Right lung (tissue), 10 donors: ENCODE measurements around the gene SLC13A4. TPM values are rescaled to one million over a fixed set of nuclear protein-coding genes. Genes with fewer than 3 reads are reported as not detected.
"Not testable (repeated sequence)": the region's sequence is repeated elsewhere in the genome, so short reads cannot be mapped to it uniquely, and the experiment has no call there.

Experiments used
- DNase-seq, 2 donors: peaks; one replicate each; pipeline ENCODE4 v3.0.0-alpha.2; 2013
- long read RNA-seq, 8 donors: transcript quantifications; one replicate each; lab custom pipeline, GENCODE V29; 2026
- polyA plus RNA-seq, 5 donors: library from polyadenylated mRNA; unstranded; fragments of 120-200 nt; gene quantifications; one replicate each; pipeline versions ENCODE4 v1.2.1 to v1.2.3, GENCODE V29; 2013; ENCODE audit warnings: inconsistent platforms in 1 of 5, low replicate concordance in 1 of 5; ENCODE audit not compliant: insufficient read length in 5 of 5, insufficient read depth in 1 of 5

SLC13A4 gene, protein sequence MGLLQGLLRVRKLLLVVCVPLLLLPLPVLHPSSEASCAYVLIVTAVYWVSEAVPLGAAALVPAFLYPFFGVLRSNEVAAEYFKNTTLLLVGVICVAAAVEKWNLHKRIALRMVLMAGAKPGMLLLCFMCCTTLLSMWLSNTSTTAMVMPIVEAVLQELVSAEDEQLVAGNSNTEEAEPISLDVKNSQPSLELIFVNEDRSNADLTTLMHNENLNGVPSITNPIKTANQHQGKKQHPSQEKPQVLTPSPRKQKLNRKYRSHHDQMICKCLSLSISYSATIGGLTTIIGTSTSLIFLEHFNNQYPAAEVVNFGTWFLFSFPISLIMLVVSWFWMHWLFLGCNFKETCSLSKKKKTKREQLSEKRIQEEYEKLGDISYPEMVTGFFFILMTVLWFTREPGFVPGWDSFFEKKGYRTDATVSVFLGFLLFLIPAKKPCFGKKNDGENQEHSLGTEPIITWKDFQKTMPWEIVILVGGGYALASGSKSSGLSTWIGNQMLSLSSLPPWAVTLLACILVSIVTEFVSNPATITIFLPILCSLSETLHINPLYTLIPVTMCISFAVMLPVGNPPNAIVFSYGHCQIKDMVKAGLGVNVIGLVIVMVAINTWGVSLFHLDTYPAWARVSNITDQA
- 1 to 10 TPM; 3.0 to 5.9 (median 4.9) TPM for polyA plus RNA-seq
- long read RNA-seq, donor 1: 0 reads
- long read RNA-seq, donor 2: 0 reads
- long read RNA-seq, donor 3: 0 reads
- long read RNA-seq, donor 4: 0 reads
- long read RNA-seq, donor 5: 0 reads
- long read RNA-seq, donor 6: 0 reads
- long read RNA-seq, donor 7: 0 reads
- long read RNA-seq, donor 8: 0 reads

DNA sequence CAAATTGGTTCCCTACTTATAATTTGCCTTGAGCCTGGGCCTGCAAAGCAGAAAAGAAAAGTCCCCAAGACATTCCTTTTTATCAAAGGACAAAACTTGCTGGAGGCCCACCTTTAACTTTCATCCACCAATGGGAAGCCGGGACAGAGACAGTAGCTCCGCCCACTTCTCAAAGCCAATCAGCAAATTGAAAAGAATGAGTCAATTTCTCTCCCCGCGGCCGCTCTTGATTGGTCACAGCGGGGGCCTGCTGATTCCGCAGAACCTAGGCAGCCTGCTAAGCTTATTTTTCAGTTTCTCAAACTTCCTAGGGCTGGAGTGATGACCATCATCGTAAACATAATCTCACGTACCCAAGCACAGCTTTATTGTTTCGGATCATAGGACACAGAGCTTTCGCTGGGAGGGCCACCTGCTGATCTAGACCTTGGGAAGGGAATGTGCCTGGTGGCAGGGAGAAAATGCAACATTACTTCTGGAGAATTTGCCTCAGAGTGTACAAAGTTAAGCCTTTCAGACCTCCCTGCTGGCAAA, at the start of gene SLC13A4:
SLC13A4 (minus strand) TSS at position 51 of the 534 bp plus-strand sequence. CDS start 690 bp downstream, outside the sequence.
- DNase-seq: no peak

DNA sequence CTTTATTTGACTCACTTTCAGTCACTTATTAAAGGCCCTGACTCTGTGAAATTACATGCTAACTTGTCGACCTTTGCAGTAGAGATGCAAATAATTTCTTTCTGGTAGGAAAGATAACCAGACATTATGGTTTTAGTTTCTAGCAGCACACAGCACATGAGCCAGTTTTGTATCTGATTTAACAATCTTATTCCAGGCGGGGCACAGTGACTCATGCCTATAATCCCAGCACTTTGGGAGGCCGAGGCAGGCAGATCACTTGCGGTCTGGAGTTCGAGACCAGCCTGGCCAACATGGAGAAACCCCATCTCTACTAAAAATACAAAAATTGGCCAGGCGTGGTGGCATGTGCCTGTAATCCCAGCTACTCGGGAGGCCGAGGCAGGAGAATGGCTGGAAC, 47.9 kb upstream of the SLC13A4 start:
- DNase-seq: not testable (repeated sequence)

DNA sequence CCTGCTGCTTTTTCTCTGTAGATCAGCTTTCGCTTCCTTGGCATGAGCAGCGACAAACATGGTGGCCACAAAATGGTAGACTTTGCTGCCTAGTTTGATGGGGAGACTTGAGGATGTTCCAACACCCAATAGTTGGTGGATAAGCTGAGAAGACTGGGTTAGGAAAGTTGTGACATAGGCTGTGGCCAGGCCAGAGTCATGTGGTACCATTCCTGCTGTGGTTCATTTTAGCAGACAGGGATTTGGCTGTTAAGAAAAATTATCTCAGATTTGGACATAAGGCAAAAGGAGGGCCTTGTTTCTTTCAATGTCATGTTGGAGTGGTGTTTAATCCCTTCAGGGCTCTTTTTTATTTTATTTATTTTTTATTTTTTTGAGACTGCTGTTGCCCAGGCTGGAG, 47.2 kb upstream of the SLC13A4 start:
- DNase-seq: no peak

DNA sequence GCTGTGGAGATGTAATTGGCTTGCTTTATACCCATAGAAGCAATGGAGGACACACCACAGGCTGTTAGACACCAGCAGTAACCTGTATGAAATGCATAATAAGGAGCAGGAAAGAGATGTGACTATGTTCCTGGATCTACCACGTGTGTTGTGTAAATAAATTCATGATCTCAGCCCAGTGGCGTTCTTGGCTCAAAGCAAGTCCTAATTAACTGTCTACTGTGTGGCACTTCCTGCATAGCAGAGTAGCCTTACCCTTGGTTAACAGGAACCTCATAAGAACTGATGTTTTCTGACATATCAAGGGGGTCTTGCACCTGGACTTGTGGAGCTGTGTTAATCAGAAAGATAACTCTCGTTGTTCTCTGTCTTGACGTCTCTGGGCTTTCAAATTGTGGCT, 46.3 kb upstream of the SLC13A4 start:
- peak in 1 of 2 donors; percentile 40 for DNase-seq

DNA sequence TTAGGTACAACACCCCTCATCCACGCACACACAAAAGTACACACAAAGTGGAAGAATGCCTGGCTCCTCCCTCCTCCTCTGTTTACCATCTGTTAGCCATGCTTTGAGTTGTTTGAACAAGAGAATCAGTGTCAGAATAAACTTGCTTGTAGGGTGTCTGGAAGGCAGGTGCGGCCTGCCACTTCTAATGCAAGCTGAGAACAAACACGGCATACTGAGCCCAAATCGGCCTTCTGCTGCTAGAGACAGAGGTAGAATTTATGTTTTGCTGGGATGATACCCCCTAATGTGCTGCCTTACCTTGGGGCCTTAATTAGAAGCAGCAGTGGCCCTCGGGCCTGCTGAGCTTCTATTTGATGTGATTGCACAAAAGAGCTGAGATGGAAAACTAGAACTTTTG, 45.5 kb upstream of the SLC13A4 start:
- DNase-seq: no peak

DNA sequence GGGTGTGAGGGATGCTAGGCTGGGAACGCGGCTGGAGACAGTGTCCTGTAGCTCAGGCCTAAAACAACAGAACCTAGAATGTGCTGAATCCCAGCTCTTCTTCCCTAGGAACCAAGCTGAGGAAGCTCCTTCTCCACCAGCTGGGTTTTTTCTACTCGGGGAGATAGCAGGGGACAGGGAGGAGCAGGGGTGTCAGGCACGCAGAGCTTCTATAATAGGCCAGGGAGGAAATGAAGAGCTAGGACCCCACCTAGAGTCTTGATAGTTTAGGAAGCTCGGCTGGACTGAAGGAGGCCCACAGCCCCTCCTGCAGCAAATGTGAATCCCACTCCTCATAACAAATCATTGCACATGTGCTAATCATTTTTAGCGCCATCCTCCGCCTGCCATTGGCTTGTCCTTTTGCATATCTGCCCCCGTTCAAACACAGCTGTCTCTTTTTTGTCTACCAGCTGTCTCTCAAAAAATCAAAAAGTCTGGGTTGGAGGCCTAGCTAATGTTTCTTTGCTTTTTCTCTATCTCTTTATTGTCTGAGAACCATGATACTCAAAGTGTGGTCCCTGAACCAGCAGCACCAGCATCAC, 44.7 kb upstream of the SLC13A4 start:
- DNase-seq: no peak

DNA sequence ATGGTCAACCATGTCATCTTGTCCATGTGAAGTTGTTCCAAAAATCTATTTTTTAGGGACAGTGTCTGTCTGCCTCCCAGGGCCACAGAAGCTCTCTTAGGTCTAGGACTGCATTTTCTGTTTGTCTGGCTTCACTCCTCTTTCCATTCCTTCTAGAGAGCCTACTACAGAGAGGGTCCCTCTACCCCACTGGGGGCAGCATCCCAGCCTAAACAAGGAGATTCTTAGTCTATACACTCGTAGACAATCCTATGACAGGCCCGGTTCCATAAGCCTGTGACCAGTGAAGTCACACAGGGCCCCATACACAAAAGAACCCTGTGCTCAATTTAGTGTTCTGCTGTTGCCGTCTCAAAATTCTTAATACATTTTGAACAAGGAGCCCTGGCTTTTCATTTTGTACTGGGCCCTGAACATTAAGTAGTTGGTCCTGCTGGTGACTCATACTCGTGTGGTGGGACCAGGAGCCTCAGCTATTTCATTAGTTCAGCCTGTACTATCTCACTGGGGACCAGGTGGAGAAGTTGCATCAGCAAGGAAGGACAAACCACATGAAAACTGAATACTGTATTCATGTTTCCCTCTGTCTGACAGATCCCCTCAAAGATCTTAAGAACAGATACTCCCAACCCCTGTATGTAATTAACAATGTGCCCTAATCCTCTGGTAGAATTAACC, 44.1 kb upstream of the SLC13A4 start:
- DNase-seq: no peak

DNA sequence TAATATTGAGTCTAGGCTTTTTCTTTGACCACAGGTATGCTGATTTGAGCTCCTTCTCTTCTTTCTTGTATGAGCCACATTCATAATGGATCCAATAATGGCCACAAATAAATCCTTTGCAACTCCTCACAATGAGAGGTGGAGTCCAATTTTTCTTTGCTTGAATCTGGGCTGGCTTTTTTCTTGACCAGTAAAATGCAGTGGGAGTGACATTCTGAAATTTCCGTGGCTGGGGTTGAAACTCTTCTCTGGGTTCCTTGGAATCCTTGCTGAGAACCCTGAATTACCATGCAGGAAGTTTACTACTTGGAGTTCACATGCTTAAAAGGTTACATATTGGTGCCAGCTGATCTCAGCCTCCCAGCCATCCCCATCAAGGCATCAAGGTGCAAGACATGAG, 43.1 kb upstream of the SLC13A4 start:
- no peak for DNase-seq

DNA sequence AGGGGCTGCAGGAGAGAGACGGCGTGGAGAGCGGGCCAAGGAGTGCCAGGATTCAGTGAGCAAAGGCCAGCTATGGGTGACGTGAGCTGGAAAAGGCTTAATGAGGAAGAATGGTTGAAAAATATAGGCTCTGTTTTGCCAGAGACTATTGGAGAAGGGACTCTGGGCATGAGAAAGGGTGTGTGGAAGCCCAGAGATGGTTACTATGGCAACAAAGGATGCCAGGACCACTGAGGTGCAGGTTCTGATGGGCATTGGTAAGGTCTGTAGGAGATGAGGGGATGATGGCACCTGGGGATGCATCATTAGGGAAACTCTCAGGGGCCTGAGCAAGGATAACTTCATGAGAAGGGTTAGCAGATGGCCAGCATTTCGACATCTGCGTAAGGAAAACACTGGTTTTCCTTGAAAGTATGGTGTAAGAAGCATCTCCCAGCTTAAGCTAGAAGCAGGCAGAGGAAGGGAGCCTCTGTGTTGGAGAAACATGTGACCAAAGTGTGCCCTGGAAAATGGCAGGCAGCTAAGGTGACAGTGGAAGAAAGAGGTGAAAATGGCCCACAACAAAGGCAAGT, 42.2 kb upstream of the SLC13A4 start:
- DNase-seq: no peak

DNA sequence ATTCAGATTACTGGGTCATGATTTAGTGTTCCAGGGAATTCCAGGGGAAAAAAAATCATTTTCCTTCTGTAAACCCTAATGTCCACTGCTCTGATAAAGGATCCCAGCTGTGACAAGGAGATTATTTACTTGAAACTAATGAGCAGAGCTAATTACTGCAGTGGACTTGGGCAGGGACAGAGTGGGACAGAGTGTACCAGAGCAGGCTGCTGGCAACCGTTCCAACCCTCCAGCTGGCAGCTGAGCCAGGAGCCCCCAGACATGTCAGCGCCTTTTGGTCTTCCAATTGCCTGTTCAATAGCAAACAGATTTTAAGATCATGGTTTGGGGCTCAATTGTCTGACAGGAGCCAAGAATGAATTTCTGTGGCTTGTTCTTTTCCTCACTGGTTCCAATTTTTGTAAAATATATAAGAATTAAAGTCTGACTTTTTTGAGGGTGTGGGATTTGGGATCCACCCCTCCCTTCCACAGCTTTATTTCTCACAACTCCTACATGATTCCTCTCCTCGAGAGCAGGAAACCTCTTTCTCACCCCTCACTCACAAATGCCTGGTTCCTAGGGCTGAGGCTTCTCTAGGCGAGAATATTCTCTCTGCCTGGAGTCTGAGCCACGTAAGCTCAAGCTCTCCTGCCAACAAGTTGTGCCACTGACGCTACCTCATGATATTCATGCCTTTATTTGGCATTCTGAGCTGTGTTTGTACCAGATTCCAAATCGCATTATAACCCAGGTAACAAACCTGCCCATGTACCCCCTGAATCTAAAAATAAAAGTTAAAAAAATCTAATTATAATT, 41.2 kb upstream of the SLC13A4 start:
- DNase-seq: no peak

DNA sequence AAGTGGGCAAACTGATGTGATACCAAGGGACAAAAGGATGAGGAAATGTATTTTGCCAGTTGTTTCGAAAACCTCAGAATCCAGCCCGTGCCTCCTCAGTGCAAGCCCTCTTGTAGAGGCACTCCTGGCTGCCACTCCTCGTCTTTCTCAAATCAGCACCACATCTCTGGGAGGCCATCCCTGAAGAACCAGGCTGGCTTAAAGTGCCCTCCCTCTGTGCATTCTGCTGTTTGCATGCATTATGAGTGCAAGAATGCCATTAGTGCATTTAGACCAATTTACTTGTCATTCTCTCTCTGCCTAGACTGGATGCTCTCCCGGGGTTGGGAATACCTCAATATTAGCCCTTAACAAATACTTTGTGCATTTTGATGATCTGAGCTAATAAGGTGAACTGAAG, 40.5 kb upstream of the SLC13A4 start:
- no peak for DNase-seq

DNA sequence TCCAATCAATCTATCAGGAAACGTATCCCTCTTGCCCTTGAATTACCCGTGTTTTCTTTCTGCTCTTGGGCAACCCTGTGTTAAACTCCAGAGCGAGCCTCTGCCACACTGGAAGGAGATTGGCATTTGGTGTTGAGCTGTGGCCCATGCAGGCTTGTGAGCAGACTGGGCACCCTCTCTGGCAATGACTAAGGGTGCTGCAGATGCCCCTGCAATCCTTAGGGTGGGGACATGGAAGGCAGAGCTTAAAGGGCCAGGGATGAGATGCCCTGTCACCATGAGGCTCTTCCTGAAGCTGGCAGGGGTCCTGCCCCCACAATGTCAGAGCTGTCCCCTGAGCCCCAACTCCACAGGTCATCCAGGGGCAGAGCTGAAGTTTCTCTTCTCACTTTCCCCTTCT, 40.1 kb upstream of the SLC13A4 start:
- DNase-seq: no peak

DNA sequence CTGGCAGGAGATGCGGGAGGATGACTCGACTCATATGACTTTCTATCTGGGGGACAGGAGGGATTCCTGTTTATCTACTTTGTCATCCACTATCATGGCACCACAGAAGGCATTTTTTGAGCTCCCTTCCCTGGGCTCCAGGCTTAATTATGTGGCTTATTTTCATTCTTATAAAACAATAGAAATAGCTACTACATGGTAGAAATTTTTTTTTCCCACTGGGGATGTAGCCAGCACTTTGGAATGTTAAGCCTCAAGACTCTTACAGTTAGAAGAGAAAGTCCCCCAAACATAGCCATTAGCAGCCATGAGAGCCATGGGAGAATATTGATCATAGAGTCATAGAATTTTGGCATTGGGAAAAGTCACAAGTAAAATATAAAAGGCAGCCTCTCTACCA, 35.3 kb upstream of the SLC13A4 start:
- DNase-seq: no peak

DNA sequence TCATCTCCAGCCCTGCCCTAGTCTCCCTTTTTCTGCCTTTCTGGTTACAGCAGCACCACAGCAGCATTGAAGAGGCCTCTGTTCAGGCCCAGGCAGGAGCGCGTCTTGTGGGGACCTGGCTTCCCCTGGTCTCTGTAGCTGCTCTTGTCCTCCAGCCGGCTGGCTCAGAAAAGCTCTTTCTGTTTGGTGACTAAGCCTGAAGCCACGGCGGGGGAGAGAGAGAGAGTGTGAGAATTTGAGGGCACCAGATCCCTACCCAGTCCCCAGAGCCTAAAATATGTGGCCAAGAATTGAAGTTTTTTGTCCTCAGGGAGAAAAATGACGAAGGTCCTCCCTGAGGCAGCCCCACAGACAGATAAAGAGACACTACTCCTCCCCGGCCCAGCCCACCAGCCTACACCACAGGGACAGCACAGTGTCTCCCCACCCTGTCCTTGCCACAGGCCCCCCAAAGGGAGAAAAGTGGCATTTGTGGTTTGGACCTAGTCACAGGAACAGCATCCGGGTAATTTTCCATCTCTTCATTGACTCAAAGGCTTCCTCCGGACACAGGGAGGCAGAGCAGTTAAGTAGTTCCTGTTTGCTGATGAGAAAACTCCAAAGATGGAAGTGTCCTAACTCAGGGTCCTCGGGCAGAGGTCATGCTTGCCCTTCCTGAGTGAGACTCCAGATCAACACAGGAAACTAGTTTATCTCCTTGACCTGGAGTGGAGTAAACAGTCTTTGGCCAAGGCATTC, 33.9 kb upstream of the SLC13A4 start:
- no peak for DNase-seq

DNA sequence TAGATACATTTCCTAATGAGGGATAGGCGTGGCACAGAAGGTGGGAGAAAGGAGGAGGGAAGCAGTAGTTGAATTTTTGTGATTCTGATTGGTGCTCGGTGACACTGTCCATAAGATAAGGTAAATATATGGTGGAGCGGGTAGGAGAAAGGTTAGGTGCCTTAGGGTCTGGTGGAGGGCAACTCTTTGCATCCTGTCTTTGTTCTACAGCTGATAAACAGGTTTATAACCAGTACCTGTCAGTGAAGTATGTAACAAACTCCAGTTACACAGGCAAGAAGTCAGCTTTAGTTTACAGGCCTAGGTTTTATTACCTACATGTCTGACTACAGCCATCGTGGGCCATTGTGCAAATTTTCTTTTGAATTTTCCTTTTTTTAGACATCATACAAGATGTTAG, 31.5 kb upstream of the SLC13A4 start:
- DNase-seq: no peak

DNA sequence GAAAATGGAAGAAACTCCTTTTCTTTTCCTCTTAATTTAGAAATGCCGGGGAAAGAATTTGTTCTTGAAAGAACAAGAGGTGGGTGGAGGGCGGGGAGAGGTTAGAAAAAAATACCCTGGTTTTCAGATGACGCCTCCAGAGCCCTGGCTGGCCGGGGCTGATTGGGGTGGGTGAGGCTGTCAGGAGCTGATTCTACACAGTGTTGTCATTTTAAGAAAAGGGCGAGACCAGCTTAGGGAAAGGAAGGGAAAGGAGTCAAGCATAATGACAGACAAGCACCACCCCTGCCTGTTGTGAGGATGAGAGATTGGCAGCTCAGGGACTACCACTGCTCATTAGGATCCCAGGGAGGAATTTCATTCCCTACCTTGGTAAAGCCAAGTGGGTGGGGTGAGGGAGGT, 30.5 kb upstream of the SLC13A4 start:
- DNase-seq: no peak

DNA sequence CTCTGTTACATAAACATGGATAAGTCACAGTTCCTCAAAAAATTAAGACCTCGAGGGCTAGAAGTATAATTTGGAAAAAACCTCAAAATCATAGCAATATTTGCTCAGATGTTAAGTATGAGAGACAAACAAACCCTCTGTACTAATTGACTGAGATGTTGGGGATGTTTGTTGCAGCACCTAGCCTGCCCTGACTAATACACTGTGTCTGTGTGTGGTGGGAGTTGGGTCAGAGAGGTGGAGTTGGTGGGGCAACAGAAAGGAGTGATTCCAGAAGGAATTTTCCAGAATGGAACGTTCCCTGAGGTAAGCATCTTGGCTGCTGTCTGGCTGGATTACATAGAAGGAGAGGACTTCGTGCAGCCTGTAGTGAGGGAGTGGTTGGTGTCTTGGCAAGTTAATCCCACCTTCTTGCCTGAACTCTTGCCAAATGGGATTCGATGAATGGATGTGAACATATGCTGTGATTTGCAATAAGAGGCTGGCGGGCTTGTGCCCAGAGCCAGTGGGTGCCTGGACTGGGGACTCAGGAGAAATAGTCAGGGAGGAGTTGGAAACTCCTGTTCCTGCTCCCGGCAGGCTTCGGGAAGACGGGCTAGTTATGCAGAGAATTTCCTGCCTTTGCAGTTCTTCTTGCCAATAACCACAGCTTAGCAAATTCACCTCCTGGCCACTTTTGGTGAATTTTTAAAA, 29.9 kb upstream of the SLC13A4 start:
- DNase-seq: no peak

DNA sequence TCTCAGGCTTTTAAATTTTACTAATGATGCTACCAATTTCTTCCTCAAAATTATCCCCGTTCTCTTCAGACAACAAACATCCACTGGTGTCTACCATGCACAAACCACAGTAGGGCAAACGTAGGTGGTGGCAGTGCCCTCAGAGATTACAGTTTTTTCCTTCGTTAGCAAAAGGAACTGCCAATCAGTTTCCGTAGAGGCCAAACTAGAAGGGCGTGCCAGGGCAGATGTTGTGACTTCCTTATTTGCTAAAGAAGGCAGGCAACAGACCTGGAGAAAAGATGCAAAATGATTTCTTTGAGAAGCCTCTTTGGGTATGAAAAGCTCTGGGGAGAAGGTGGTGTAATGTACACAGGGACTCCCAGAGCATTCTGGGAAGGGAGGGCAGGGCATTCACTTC, 28.2 kb upstream of the SLC13A4 start:
- no peak for DNase-seq

DNA sequence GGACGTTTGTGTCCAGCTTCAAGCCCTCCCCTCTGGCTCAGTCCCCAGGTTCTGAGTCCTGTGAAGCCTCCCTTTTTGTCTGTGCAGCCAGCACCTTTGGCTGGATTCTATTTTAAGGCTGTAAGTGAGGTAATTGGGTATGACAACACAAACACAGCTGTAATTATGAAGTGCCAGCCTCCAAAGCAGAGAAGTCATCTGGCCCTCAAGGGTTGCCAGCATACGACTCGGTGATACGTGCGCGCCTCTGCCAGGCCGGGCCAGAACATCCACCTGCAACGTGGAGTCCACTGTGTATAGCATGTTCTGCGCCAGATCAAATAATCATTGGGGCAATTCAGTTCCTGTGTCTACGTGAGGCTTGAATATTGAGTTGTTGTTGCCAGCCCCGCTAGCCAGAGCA, 27.4 kb upstream of the SLC13A4 start:
- no peak for DNase-seq
